K562 (cell line): ENCODE data around the gene ALDH16A1. TPM values are rescaled to one million over a fixed set of nuclear protein-coding genes. Genes with fewer than 3 reads are reported as not detected.

Experiments used
- ATAC-seq: fragments of 200-7000 bp; cut with Tn5 transposase; 3 replicates; pipeline ENCODE4 v1.9.1; 2020; ENCODE audit warnings: moderate library complexity
- BruUV-seq: library from RNA; stranded (reverse); fragments of 400-500 nt; replicated peaks from 2 replicates; lab custom pipeline; 2021; lab: Mats Ljungman, UMichigan
- CTCF ChIA-PET: fragments of 300-600 bp; formaldehyde crosslinking; extraction: SDS; loops from one replicate; lab custom pipeline; 2021; ENCODE audit warnings: low intra/inter-chr PET ratio; lab: Yijun Ruan, JAX
- POLR2A ChIA-PET: fragments of 300-600, 350-650 bp; sonication (Branson Sonifier 250); formaldehyde crosslinking; extraction: SDS; loops from one replicate; lab custom pipeline; 2021; ENCODE audit warnings: antibody characterized with exemption, inconsistent platforms; lab: Yijun Ruan, JAX
- DNase-seq, 4 experiments: peaks; one replicate each; pipeline versions ENCODE4 v3.0.0 to v3.0.0-alpha.2; 2011 to 2018; ENCODE audit warnings: low spot score in 3 of 4, mixed read lengths in 3 of 4; ENCODE audit errors: extremely low read depth in 1 of 4
- FAIRE-seq: peaks from 2 replicates; lab custom pipeline; 2011; peaks lifted over from hg19 to GRCh38; lab: Jason Lieb, UNC
- H2AFZ ChIP-seq: 2 replicates; pipeline ENCODE4 v1.6.0; 2011; ENCODE audit warnings: low read depth, low read length, control low read depth, inconsistent platforms
- H3K27ac ChIP-seq: fragments of 200-600 bp; 3 replicates; pipeline ENCODE4 v1.8.0; 2011; ENCODE audit warnings: low read depth, mild to moderate bottlenecking, control low read depth, inconsistent platforms, low read length, moderate library complexity, mixed read lengths; ENCODE audit errors: extremely low read depth
- H3K27me3 ChIP-seq, 2 experiments: fragments of 300-600 bp in 1 of 2; 2 replicates in 1 of 2; 3 replicates in 1 of 2; pipeline versions ENCODE4 v1.6.0 to v1.8.0; 2011; ENCODE audit warnings: inconsistent platforms in 2 of 2, low read length in 2 of 2, mild to moderate bottlenecking in 1 of 2, mixed read lengths in 1 of 2, moderate library complexity in 1 of 2; ENCODE audit not compliant: control insufficient read depth in 2 of 2, insufficient read depth in 2 of 2
- H3K36me3 ChIP-seq: fragments of 300-600 bp; 3 replicates; pipeline ENCODE4 v1.8.0; 2011; ENCODE audit warnings: mild to moderate bottlenecking, low read length, inconsistent platforms; ENCODE audit not compliant: control insufficient read depth, insufficient read depth
- H3K4me1 ChIP-seq, 2 experiments: fragments of 200-600 bp in 1 of 2; replicated peaks in 1 of 2; 2 replicates in 1 of 2; 3 replicates in 1 of 2; pipeline versions ENCODE4 v1.5.1 to v1.8.0; 2011; ENCODE audit warnings: inconsistent platforms in 2 of 2, low read length in 2 of 2, mild to moderate bottlenecking in 1 of 2, mixed read lengths in 1 of 2, moderate library complexity in 1 of 2; ENCODE audit not compliant: control insufficient read depth in 2 of 2, insufficient read depth in 2 of 2
- H3K4me2 ChIP-seq: 2 replicates; pipeline ENCODE4 v1.6.1; 2011; ENCODE audit warnings: low read length, control low read depth, inconsistent platforms, mixed read lengths; ENCODE audit not compliant: insufficient read depth
- H3K4me3 ChIP-seq: fragments of 200-600 bp; sonication (generic), shearing (Covaris generic); 2 replicates; pipeline ENCODE4 v1.5.1; 2016; ENCODE audit warnings: control low read depth, inconsistent platforms
- H3K79me2 ChIP-seq: fragments of 200-600 bp; 3 replicates; pipeline ENCODE4 v1.8.0; 2011; ENCODE audit warnings: low read length, inconsistent platforms; ENCODE audit not compliant: control insufficient read depth, insufficient read depth
- H3K9ac ChIP-seq, 2 experiments: 2 replicates each; pipeline versions ENCODE4 v1.6.0 to v1.6.1; 2011; ENCODE audit warnings: low read depth in 2 of 2, low read length in 2 of 2, control low read depth in 1 of 2, inconsistent platforms in 1 of 2, mild to moderate bottlenecking in 1 of 2, mixed read lengths in 1 of 2; ENCODE audit not compliant: insufficient read depth in 1 of 2
- H3K9me1 ChIP-seq: one replicate; pipeline ENCODE4 v1.6.0; 2011; ENCODE audit warnings: inconsistent platforms, mild to moderate bottlenecking, low read length, moderate library complexity; ENCODE audit not compliant: control insufficient read depth, insufficient read depth
- H3K9me3 ChIP-seq: replicated peaks from 2 replicates; pipeline ENCODE4 v1.5.1; 2011; ENCODE audit warnings: low read depth, low read length, inconsistent platforms; ENCODE audit not compliant: control insufficient read depth, insufficient read depth
- H4K20me1 ChIP-seq: replicated peaks from 2 replicates; pipeline ENCODE4 v1.6.1; 2011; ENCODE audit warnings: low read length, inconsistent platforms, mixed read lengths; ENCODE audit not compliant: control insufficient read depth, insufficient read depth
- CHD1 ChIP-seq: fragments of 200-600 bp; sonication (generic); IDR thresholded peaks from one replicate; pipeline ENCODE4 v1.6.1; 2012; ENCODE audit warnings: mild to moderate bottlenecking, moderate library complexity, low read length, inconsistent platforms
- NFRKB ChIP-seq: fragments of 450-650 bp; IDR thresholded peaks from 2 replicates; pipeline ENCODE4 v1.6.1; 2016; ENCODE audit warnings: low read depth
- PHF21A ChIP-seq: fragments of 450-650 bp; IDR thresholded peaks from 2 replicates; pipeline ENCODE4 v1.6.1; 2017; ENCODE audit warnings: low read depth, borderline replicate concordance
- RBM14 ChIP-seq: fragments of 200-400 bp; formaldehyde crosslinking; IDR thresholded peaks from 2 replicates; pipeline ENCODE4 v1.6.1; 2018; ENCODE audit warnings: low read depth, mild to moderate bottlenecking, low read length, moderate library complexity, borderline replicate concordance; ENCODE audit not compliant: insufficient read depth
- TEAD1 ChIP-seq, 2 experiments: fragments of 450-650 bp in 1 of 2; sonication (generic) in 1 of 2; formaldehyde crosslinking; IDR thresholded peaks; 2 replicates each; pipeline versions ENCODE4 v1.4.0 to v1.8.0; 2020 to 2022; ENCODE audit warnings: mild to moderate bottlenecking in 2 of 2, missing genetic modification reagents in 1 of 2
- ZNF174 ChIP-seq: fragments of 250-450 bp; sonication (Bioruptor Pico); IDR thresholded peaks from 2 replicates; pipeline ENCODE4 v1.4.0; 2020; ENCODE audit warnings: mild to moderate bottlenecking
- ZNF444 ChIP-seq: fragments of 250-450 bp; sonication (Bioruptor Pico); IDR thresholded peaks from 2 replicates; pipeline ENCODE4 v1.4.0; 2020; ENCODE audit warnings: mild to moderate bottlenecking, moderate library complexity
- ZNF695 ChIP-seq: fragments of 450-650 bp; formaldehyde crosslinking; IDR thresholded peaks from 2 replicates; pipeline ENCODE4 v1.4.0; 2020; ENCODE audit warnings: mild to moderate bottlenecking, moderate library complexity
- WGBS: fragments of 100-300 bp; shearing (Covaris generic); methylation state at CpG from one replicate; pipeline ENCODE4 v1.1.6; 2016; ENCODE audit warnings: low coverage, mixed read lengths; ENCODE audit not compliant: insufficient coverage; ENCODE audit errors: missing lambda C conversion rate; 5-methylcytosine and 5-hydroxymethylcytosine counted together
- in situ Hi-C: fragments of 300-500 bp; cut with MboI; formaldehyde crosslinking; loops from 4 replicates; pipeline ENCODE4 v1.15.0; 2018; ENCODE audit warnings: inconsistent platforms, mixed read lengths
- intact Hi-C: fragments of 100-400 bp; cut with micrococcal nuclease; formaldehyde crosslinking; loops from 2 replicates; pipeline ENCODE4 v1.14.2; 2022
- polyA plus RNA-seq, 8 experiments: library from polyadenylated mRNA; depleted of rRNA in 4 of 8; stranded (reverse) in 5 of 8; unstranded in 3 of 8; fragments of >200 nt; fragmentation: Nextera tagmentation in 2 of 8; fragmentation: Illumina TruSeq in 1 of 8; extraction: Ambion mirVana in 2 of 8; extraction: Trizol in 1 of 8; gene quantifications; 2 replicates each; pipeline versions ENCODE4 v1.2.1 to v1.2.3, GENCODE V29; 2011 to 2014; ENCODE audit warnings: inconsistent platforms in 1 of 8, missing spikeins in 1 of 8
- total RNA-seq, 7 experiments: library from RNA; depleted of rRNA in 6 of 7; stranded (reverse); fragments of >200 nt in 6 of 7; fragmentation: Illumina TruSeq in 2 of 7; extraction: Trizol in 2 of 7; gene quantifications; 2 replicates each; pipeline versions ENCODE4 v1.2.1 to v1.2.3, GENCODE V29; 2011 to 2021; ENCODE audit warnings: low replicate concordance in 1 of 7

Gene ALDH16A1
- total and polyA plus RNA-seq, 9 of the 15 experiments (the other 6 are each of a cell fraction or from before 2014, with no cell fraction given), result 2.2 to 52.2 (median 7.6) TPM

GRCh38 chr19:49507803-49508494, 54.9 kb downstream of the ALDH16A1 start:
- Histone ChIP-seq H3K4me2 (no peak overlapping the region), H3K4me3 (no peak overlapping the region), H2AFZ (no peak overlapping the region), H3K9me3 (no peaks in the 10 kb centered on the region), H3K9ac (no peak overlapping the region), H3K79me2 (no peaks in the 10 kb centered on the region), H3K27me3 (no peaks in the 10 kb centered on the region), H3K36me3 (no peaks in the 10 kb centered on the region), H4K20me1 (no peaks in the 10 kb centered on the region), H3K9me1 (no peaks in the 10 kb centered on the region), H3K4me1 (peaks cover 9 to 19% of the 10 kb centered on the region in 2 experiments; a peak in 4 of 5 replicates), H3K27ac (no peak overlapping the region)
- DNase-seq, result no peak
- ATAC-seq, result no peak
- BruUV-seq, result no TSS peak
- in situ Hi-C loops (loop anchor here (5.0 kb wide), 3 partner anchors 34 to 164 kb away; no protein-coding TSS in a partner anchor), intact Hi-C loops (no loop called here)
- ChIA-PET CTCF (no interaction called here), POLR2A (interaction anchor here (0.7 to 1.0 kb wide), 2 partner anchors 41 to 62 kb away, joined by 3 read pairs; no protein-coding TSS in a partner anchor)
- FAIRE-seq, result no peak
- 49% methylated on average over 12 of the region's 12 CpGs for WGBS
- TF ChIP-seq RBM14 (no peak), PHF21A (no peak), ZNF695 (CRISPR knock-in tag) (no peak), CHD1 (no peak), ZNF444 (CRISPR knock-in tag) (no peak), TEAD1 (CRISPR knock-in tag; IDR thresholded peaks at IDR 0.05) (no peak), NFRKB (no peak), ZNF174 (CRISPR knock-in tag) (no peak)
